HepG2 (cell line): ENCODE data around the gene UBQLN4. TPM values are rescaled to one million over a fixed set of nuclear protein-coding genes. Genes with fewer than 3 reads are reported as not detected.

Experiments used
- CHD2 ChIP-seq: IDR thresholded peaks from 2 replicates; pipeline ENCODE4 v1.6.1; 2011; ENCODE audit warnings: low read depth, low read length, improper control_type of control experiment
- JARID2 ChIP-seq: sonication (generic); formaldehyde crosslinking; IDR thresholded peaks from 2 replicates; pipeline ENCODE4 v1.8.1; 2023; ENCODE audit warnings: missing genetic modification reagents, inconsistent platforms; ENCODE audit not compliant: insufficient replicate concordance
- RBFOX2 ChIP-seq: fragments of 200-400 bp; formaldehyde crosslinking; IDR thresholded peaks from 2 replicates; pipeline ENCODE4 v1.6.1; 2017; ENCODE audit warnings: low read depth, mild to moderate bottlenecking, low read length
- SP140L ChIP-seq: sonication (generic); formaldehyde crosslinking; IDR thresholded peaks from 2 replicates; pipeline ENCODE4 v1.4.0; 2020; ENCODE audit warnings: missing genetic modification reagents, borderline replicate concordance
- TCF7 ChIP-seq: sonication (generic); IDR thresholded peaks from 2 replicates; pipeline ENCODE4 v1.6.1; 2016; ENCODE audit warnings: antibody characterized with exemption, low read depth
- TEAD3 ChIP-seq: optimal IDR thresholded peaks from 2 replicates; pipeline ENCODE3; 2016; ENCODE audit warnings: borderline replicate concordance
- TGIF2 ChIP-seq: IDR thresholded peaks from 2 replicates; pipeline ENCODE4 v1.6.1; 2016; ENCODE audit warnings: control low read depth, missing compliant biosample characterization
- XBP1 ChIP-seq: sonication (generic); formaldehyde crosslinking; IDR thresholded peaks from 2 replicates; pipeline ENCODE4 v1.5.0; 2020; ENCODE audit warnings: missing genetic modification reagents
- YEATS4 ChIP-seq: sonication (generic); formaldehyde crosslinking; IDR thresholded peaks from 2 replicates; pipeline ENCODE4 v1.4.0; 2020; ENCODE audit warnings: missing genetic modification reagents, borderline replicate concordance
- ZBTB20 ChIP-seq: sonication (generic); formaldehyde crosslinking; IDR thresholded peaks from 2 replicates; pipeline ENCODE4 v1.8.1; 2023; ENCODE audit warnings: missing genetic modification reagents, low read depth, mild to moderate bottlenecking, borderline replicate concordance
- ZNF772 ChIP-seq: sonication (generic); formaldehyde crosslinking; IDR thresholded peaks from 2 replicates; pipeline ENCODE4 v1.5.0; 2020; ENCODE audit warnings: mild to moderate bottlenecking, missing genetic modification reagents
- polyA plus RNA-seq, 8 experiments: library from polyadenylated mRNA; depleted of rRNA in 3 of 8; stranded (reverse) in 7 of 8; unstranded in 1 of 8; fragments of >200 nt; fragmentation: Illumina TruSeq in 4 of 8; extraction: Trizol in 4 of 8; gene quantifications; 2 replicates each; pipeline versions ENCODE4 v1.2.1 to v1.2.3, GENCODE V29; 2011 to 2016; ENCODE audit warnings: low read depth in 4 of 8, missing spikeins in 1 of 8, mixed read lengths in 1 of 8; ENCODE audit not compliant: insufficient read depth in 1 of 8
- total RNA-seq, 5 experiments: library from RNA; depleted of rRNA; stranded (reverse); fragments of >200 nt; fragmentation: Illumina TruSeq; extraction: Trizol; gene quantifications; 2 replicates each; pipeline ENCODE4 v1.2.3, GENCODE V29; 2016; ENCODE audit warnings: low read depth in 1 of 5
- TF ChIP-seq, protein P1 (sequence below): sonication (generic); formaldehyde crosslinking; IDR thresholded peaks from 2 replicates; pipeline ENCODE4 v1.4.0; 2020; ENCODE audit warnings: missing genetic modification reagents
- TF ChIP-seq, protein P2 (sequence below): sonication (generic); formaldehyde crosslinking; IDR thresholded peaks from 2 replicates; pipeline ENCODE4 v1.4.0; 2020; ENCODE audit warnings: missing genetic modification reagents, borderline replicate concordance
- TF ChIP-seq, protein P3 (sequence below): sonication (generic); formaldehyde crosslinking; IDR thresholded peaks from 2 replicates; pipeline ENCODE4 v1.5.0; 2020; ENCODE audit warnings: mild to moderate bottlenecking, missing genetic modification reagents, borderline replicate concordance

Gene UBQLN4
- total and polyA plus RNA-seq, 2 of the 13 experiments (the other 11 are each of a cell fraction or from before 2014, with no cell fraction given), result 31.5 to 39.8 TPM

DNA sequence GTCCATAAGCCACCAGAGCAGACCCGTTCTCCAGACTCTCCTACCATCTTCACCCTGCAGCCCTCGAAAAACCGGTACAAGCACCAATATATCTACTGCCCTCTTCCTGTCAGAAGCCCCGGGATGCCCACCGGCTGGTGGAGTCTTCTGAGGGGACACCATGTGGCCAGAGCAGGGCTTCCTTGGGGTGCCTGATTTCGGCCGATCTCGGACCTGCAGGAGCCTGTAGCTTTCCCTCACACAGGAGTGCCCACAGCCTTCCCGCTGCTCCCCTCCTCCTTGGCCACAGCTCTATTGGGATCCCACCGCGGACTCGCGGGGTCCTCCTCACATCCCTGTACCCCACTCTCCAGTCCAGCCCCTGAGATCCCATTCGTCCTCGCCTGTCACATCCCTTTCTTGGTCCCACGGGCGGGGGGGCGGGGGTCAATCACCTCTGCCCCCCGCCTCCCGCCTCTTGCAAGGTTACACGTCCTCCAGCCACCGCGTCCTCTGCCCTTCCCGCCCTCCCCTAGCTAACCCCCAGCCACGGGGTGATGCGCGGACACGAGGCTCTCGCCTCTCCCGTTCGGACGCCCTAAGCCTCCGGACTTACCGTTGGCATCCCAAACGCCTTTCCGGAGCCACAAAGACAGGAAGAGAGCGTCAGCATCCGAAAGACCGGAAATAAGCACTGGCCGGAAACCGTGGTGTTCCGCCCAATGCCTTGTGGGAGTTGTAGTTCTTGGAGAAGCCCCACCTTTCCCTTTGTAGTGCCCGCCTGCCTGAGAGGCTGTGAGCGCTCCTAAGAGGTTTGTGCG lies 33.1 kb downstream of the UBQLN4 start, which contains the start of gene SSR2 (continued):
- TF ChIP-seq, protein P1, sequence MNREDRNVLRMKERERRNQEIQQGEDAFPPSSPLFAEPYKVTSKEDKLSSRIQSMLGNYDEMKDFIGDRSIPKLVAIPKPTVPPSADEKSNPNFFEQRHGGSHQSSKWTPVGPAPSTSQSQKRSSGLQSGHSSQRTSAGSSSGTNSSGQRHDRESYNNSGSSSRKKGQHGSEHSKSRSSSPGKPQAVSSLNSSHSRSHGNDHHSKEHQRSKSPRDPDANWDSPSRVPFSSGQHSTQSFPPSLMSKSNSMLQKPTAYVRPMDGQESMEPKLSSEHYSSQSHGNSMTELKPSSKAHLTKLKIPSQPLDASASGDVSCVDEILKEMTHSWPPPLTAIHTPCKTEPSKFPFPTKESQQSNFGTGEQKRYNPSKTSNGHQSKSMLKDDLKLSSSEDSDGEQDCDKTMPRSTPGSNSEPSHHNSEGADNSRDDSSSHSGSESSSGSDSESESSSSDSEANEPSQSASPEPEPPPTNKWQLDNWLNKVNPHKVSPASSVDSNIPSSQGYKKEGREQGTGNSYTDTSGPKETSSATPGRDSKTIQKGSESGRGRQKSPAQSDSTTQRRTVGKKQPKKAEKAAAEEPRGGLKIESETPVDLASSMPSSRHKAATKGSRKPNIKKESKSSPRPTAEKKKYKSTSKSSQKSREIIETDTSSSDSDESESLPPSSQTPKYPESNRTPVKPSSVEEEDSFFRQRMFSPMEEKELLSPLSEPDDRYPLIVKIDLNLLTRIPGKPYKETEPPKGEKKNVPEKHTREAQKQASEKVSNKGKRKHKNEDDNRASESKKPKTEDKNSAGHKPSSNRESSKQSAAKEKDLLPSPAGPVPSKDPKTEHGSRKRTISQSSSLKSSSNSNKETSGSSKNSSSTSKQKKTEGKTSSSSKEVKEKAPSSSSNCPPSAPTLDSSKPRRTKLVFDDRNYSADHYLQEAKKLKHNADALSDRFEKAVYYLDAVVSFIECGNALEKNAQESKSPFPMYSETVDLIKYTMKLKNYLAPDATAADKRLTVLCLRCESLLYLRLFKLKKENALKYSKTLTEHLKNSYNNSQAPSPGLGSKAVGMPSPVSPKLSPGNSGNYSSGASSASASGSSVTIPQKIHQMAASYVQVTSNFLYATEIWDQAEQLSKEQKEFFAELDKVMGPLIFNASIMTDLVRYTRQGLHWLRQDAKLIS (CRISPR knock-in tag), result no peak
- TF ChIP-seq, protein P2, sequence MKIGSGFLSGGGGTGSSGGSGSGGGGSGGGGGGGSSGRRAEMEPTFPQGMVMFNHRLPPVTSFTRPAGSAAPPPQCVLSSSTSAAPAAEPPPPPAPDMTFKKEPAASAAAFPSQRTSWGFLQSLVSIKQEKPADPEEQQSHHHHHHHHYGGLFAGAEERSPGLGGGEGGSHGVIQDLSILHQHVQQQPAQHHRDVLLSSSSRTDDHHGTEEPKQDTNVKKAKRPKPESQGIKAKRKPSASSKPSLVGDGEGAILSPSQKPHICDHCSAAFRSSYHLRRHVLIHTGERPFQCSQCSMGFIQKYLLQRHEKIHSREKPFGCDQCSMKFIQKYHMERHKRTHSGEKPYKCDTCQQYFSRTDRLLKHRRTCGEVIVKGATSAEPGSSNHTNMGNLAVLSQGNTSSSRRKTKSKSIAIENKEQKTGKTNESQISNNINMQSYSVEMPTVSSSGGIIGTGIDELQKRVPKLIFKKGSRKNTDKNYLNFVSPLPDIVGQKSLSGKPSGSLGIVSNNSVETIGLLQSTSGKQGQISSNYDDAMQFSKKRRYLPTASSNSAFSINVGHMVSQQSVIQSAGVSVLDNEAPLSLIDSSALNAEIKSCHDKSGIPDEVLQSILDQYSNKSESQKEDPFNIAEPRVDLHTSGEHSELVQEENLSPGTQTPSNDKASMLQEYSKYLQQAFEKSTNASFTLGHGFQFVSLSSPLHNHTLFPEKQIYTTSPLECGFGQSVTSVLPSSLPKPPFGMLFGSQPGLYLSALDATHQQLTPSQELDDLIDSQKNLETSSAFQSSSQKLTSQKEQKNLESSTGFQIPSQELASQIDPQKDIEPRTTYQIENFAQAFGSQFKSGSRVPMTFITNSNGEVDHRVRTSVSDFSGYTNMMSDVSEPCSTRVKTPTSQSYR (CRISPR knock-in tag), result no peak
- peak; percentile 68; the same call in 1 of the 2 replicates for TF ChIP-seq TGIF2 (CRISPR knock-in tag)
- TF ChIP-seq JARID2 (CRISPR knock-in tag), result peak; percentile 50
- peak; percentile 54; the same call in 1 of the 2 replicates for TF ChIP-seq ZNF772 (CRISPR knock-in tag)
- TF ChIP-seq TCF7, result peak; percentile 87
- TF ChIP-seq YEATS4 (CRISPR knock-in tag), result peak; percentile 45; the same call in 1 of the 2 replicates
- no peak for TF ChIP-seq ZBTB20 (CRISPR knock-in tag)
- TF ChIP-seq SP140L (CRISPR knock-in tag), result no peak
- 0 out of 2 replicates have a peak, but pooled peaks have one; percentile 21 for TF ChIP-seq CHD2
- peak; percentile 69 for TF ChIP-seq RBFOX2
- no peak for TF ChIP-seq XBP1 (CRISPR knock-in tag)
- peak; percentile 50 for TF ChIP-seq TEAD3 (CRISPR knock-in tag)
- TF ChIP-seq, protein P3, sequence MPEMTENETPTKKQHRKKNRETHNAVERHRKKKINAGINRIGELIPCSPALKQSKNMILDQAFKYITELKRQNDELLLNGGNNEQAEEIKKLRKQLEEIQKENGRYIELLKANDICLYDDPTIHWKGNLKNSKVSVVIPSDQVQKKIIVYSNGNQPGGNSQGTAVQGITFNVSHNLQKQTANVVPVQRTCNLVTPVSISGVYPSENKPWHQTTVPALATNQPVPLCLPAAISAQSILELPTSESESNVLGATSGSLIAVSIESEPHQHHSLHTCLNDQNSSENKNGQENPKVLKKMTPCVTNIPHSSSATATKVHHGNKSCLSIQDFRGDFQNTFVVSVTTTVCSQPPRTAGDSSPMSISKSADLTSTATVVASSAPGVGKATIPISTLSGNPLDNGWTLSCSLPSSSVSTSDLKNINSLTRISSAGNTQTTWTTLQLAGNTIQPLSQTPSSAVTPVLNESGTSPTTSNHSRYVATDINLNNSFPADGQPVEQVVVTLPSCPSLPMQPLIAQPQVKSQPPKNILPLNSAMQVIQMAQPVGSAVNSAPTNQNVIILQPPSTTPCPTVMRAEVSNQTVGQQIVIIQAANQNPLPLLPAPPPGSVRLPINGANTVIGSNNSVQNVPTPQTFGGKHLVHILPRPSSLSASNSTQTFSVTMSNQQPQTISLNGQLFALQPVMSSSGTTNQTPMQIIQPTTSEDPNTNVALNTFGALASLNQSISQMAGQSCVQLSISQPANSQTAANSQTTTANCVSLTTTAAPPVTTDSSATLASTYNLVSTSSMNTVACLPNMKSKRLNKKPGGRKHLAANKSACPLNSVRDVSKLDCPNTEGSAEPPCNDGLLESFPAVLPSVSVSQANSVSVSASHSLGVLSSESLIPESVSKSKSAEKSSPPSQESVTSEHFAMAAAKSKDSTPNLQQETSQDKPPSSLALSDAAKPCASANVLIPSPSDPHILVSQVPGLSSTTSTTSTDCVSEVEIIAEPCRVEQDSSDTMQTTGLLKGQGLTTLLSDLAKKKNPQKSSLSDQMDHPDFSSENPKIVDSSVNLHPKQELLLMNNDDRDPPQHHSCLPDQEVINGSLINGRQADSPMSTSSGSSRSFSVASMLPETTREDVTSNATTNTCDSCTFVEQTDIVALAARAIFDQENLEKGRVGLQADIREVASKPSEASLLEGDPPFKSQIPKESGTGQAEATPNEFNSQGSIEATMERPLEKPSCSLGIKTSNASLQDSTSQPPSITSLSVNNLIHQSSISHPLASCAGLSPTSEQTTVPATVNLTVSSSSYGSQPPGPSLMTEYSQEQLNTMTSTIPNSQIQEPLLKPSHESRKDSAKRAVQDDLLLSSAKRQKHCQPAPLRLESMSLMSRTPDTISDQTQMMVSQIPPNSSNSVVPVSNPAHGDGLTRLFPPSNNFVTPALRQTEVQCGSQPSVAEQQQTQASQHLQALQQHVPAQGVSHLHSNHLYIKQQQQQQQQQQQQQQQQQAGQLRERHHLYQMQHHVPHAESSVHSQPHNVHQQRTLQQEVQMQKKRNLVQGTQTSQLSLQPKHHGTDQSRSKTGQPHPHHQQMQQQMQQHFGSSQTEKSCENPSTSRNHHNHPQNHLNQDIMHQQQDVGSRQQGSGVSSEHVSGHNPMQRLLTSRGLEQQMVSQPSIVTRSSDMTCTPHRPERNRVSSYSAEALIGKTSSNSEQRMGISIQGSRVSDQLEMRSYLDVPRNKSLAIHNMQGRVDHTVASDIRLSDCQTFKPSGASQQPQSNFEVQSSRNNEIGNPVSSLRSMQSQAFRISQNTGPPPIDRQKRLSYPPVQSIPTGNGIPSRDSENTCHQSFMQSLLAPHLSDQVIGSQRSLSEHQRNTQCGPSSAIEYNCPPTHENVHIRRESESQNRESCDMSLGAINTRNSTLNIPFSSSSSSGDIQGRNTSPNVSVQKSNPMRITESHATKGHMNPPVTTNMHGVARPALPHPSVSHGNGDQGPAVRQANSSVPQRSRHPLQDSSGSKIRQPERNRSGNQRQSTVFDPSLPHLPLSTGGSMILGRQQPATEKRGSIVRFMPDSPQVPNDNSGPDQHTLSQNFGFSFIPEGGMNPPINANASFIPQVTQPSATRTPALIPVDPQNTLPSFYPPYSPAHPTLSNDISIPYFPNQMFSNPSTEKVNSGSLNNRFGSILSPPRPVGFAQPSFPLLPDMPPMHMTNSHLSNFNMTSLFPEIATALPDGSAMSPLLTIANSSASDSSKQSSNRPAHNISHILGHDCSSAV (CRISPR knock-in tag), result no peak
